ENCODE data around the gene SLC6A12. TPM values are rescaled to one million over a fixed set of nuclear protein-coding genes. Genes with fewer than 3 reads are reported as not detected.

Gene SLC6A12
- total RNA-seq, 1 donor from 2014 or later: not detected

DNA sequence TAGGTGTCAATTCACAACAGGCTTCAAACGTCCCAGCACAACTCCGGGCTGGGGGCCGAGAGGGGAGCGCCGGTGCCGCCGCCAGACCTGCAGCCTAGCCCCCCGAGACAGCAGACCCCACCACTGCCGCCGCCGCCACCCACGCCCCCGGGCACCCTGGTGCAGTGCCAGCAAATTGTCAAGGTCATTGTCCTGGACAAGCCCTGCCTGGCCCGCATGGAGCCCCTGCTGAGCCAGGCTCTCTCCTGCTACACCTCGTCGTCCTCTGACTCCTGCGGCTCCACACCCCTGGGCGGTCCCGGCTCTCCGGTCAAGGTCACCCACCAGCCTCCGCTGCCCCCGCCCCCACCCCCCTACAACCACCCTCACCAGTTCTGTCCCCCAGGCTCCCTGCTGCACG lies 39.4 kb downstream of the SLC6A12 start:
- no peaks in the 10 kb centered on the region for H3K4me1 Mint-ChIP-seq (ENCODE audit: low read depth)
- intact Hi-C loops (cut with micrococcal nuclease): no loop called here
- no peaks in the 10 kb centered on the region for H3K27me3 Mint-ChIP-seq (ENCODE audit: insufficient read depth)
- no peaks in the 10 kb centered on the region for H3K9me3 Mint-ChIP-seq
- H3K4me3 Mint-ChIP-seq: no peak overlapping the region
- no peak for DNase-seq (ENCODE audit: low spot score)
- H3K27ac Mint-ChIP-seq: no peak overlapping the region
- H3K36me3 Mint-ChIP-seq (ENCODE audit: low read depth): no peaks in the 10 kb centered on the region

DNA sequence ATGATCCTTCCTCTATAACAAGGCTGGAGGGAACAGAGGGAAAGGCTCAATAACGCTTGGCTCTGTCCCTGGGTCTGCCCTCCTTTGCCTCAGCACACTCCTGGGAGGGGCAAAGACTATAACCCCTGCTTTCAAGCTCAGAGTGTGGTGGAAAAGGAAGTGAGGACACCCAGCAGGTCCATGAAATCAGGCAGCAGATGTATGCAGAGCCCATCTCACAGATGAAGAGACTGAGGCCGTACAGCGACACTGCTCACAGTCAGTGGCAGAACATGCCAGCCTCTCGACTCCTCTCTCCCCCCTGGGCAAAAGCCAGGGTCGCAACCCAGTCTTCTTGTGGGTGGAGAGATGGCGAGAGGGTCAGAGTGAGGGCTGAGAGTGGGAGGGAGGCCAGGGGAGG lies 39.8 kb downstream of the SLC6A12 start:
- no peak for DNase-seq (ENCODE audit: low spot score)
- Mint-ChIP-seq H3K36me3 (ENCODE audit: low read depth) (no peaks in the 10 kb centered on the region), H3K4me1 (ENCODE audit: low read depth) (no peaks in the 10 kb centered on the region), H3K27me3 (ENCODE audit: insufficient read depth) (no peaks in the 10 kb centered on the region), H3K9me3 (no peaks in the 10 kb centered on the region), H3K27ac (no peak overlapping the region), H3K4me3 (no peak overlapping the region)
- intact Hi-C loops (cut with micrococcal nuclease): no loop called here

DNA sequence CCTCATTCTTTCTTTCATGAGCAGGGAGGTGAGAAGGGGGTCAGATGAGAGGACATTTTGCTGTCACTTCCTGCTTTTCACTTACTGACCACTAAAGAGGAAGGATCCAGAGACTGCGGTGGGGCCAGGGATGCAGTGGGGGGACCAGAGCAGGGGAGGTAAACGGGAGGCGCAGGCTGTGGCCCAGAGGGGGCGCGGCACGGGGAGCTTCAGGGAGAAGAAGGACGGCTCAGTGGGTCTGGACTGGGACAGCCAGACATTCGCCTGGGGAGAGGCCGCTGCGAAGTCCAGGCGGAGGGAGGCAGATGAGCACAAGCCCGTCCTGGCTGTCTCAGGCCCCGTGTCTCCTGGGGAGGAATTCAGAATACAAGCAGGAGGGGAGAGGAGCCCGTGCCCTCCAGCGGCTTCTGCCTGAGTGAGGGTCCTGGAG lies 41.2 kb downstream of the SLC6A12 start:
- Mint-ChIP-seq H3K4me1 (ENCODE audit: low read depth) (no peaks in the 10 kb centered on the region), H3K4me3 (no peak overlapping the region), H3K9me3 (no peaks in the 10 kb centered on the region), H3K27me3 (ENCODE audit: insufficient read depth) (no peaks in the 10 kb centered on the region), H3K27ac (no peak overlapping the region), H3K36me3 (ENCODE audit: low read depth) (no peaks in the 10 kb centered on the region)
- no peak for DNase-seq (ENCODE audit: low spot score)
- intact Hi-C loops (cut with micrococcal nuclease): no loop called here

DNA sequence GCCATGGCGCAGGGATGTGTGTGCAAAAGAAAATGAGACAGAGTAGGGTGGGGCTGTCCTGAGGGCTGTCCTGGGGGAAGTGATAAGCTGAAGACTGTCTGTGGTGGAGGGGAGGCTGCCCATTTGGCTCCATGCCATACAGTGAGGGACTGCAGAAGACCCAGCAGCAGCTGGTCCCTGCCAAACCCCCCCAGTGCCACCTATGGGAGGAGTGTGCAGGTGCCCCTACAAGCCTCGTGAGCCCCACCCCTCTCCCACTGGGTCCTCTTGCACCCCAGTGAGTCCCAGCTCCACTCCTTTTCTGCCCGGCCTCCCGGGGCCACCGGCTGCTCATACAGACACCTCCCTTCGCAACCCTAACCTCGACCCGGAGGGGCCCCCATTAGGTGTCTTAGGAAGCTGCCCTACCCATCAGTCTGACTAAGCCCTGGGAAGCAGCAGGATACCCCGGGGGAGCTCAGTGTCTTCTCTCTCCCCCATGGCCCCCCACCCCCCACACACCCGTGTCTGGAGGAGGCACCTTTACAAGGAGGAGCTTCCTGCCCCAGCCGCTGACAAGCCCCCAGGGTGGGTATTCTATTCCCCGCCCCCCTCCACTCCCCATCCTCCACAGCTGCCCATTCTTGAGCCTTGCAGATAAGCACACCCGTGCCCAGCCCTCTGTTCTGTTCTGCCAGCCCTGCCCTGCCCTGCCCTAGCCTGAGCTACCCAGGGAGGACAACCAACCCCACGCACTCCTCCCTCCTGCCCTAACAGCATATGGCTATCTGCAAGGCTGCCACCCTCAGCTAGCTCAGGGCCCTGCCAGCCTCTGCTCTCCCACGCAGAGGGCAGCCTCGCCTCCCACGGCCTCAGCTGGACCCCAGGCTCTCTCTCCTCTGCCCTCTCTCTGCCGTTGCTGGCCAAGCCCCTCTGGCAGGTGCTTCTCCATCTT lies 41.9 kb downstream of the SLC6A12 start:
- Mint-ChIP-seq H3K9me3 (no peaks in the 10 kb centered on the region), H3K36me3 (ENCODE audit: low read depth) (no peaks in the 10 kb centered on the region), H3K27ac (no peak overlapping the region), H3K4me3 (no peak overlapping the region), H3K4me1 (ENCODE audit: low read depth) (no peaks in the 10 kb centered on the region), H3K27me3 (ENCODE audit: insufficient read depth) (no peaks in the 10 kb centered on the region)
- no peak for DNase-seq (ENCODE audit: low spot score)
- intact Hi-C loops (cut with micrococcal nuclease): no loop called here

DNA sequence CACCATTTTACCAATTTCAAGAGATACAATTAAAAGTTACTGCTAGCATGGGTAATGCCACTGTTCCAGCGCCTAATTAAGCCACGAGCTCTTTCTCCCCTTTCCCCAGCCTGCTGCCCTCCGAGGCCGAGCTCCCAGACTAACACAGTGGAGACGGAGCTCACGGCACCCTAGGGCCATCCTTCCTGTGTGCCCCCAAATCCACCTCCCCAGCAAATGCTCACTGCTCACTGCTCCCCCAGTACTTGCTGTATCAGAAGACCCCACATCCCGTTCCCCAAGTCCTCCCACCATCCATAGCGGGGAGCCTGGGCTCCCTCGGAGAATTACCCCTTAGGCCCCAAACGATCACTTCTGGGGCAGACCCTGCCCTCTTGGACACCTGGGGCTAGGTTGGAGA lies 42.7 kb downstream of the SLC6A12 start:
- H3K9me3 Mint-ChIP-seq: no peaks in the 10 kb centered on the region
- H3K4me3 Mint-ChIP-seq: no peak overlapping the region
- no peaks in the 10 kb centered on the region for H3K27me3 Mint-ChIP-seq (ENCODE audit: insufficient read depth)
- no peak for DNase-seq (ENCODE audit: low spot score)
- intact Hi-C loops (cut with micrococcal nuclease): no loop called here
- no peak overlapping the region for H3K27ac Mint-ChIP-seq
- no peaks in the 10 kb centered on the region for H3K36me3 Mint-ChIP-seq (ENCODE audit: low read depth)
- H3K4me1 Mint-ChIP-seq (ENCODE audit: low read depth): no peaks in the 10 kb centered on the region

DNA sequence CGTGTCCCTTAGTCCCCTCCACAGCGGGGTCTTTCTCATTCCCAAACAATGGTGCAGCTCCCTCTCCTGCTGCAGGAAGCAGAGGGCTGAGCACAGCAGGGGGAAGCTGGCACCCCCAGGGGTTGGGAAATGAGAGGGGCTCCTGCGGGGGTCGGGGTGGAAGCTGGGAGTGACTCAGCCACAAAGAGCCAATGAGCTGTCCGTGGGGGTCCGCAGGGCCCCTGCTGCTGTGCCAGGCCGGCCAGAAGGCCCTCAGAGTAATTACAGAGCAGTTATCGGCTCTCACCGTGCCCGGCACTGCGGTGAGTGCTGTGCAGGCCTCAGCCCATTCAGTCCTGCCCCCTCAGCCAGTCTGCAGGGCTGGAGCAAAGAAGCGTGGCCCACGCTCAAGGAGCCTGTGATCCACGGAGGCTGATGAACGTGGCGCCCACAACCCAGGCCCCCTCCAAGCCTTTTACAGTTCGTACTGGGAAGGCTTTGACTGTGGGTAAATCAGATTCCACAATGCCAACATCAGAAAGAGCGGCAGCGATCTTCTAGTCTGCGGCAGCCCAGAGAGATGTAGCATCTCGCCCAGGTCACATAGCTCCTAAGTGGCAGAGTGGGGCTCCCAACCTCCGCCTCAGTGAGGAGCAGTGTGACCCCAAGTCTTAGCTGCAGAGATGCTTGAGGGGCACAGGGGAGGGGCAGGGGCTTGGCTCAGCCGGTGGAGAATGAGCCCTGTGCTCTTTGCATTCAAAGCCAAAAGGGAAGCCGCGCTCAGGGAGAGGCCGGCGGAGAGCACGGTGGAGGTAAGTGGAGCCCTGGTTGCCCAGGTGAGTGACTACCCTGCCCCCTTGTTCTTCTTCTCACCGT lies 43.4 kb downstream of the SLC6A12 start:
- H3K4me3 Mint-ChIP-seq: no peak overlapping the region
- no peaks in the 10 kb centered on the region for H3K9me3 Mint-ChIP-seq
- no peak overlapping the region for H3K27ac Mint-ChIP-seq
- no peak for DNase-seq (ENCODE audit: low spot score)
- no peaks in the 10 kb centered on the region for H3K36me3 Mint-ChIP-seq (ENCODE audit: low read depth)
- intact Hi-C loops (cut with micrococcal nuclease): no loop called here
- H3K4me1 Mint-ChIP-seq (ENCODE audit: low read depth): no peaks in the 10 kb centered on the region
- H3K27me3 Mint-ChIP-seq (ENCODE audit: insufficient read depth): no peaks in the 10 kb centered on the region

DNA sequence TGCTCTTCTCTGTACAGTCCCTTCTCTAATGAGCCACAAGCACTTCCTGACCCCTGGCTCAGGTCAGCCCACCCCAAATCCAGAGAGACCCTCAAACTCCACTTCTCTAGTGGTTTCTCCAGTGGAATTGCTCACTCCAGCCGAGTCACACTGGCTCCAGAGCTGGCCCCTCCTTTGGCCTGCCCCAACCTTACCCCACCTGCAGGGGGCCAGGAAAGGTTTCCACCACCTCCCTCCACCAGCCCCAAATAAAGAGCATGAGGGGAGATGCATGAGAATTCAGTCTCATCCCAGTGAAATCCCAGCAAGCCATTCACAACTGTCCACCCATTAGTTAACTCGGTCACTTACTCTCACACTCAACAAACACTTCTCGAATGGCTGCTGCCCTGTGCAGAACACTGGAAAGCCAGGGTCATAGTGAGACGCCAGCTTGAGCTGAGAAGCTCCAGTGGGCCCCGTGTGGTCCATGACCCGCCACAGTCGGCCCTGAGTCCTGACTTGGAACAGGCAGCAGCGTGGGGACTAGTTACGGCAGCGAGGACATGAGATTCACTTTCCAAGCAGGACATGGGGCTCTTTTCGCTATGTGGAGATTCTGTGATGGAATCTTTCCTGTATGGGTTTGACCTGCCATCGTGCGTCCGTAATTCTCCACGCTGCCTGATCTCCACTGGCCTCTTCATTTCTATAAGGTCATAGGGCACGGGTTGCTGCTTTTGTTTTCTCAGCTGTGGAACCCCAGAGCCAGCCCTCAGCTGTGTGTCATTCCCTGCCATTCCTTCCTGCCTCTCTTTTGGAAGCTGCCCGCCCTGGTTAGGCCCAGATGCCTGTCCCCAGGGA lies 44.2 kb downstream of the SLC6A12 start:
- Mint-ChIP-seq H3K27ac (no peak overlapping the region), H3K27me3 (ENCODE audit: insufficient read depth) (no peaks in the 10 kb centered on the region)

DNA sequence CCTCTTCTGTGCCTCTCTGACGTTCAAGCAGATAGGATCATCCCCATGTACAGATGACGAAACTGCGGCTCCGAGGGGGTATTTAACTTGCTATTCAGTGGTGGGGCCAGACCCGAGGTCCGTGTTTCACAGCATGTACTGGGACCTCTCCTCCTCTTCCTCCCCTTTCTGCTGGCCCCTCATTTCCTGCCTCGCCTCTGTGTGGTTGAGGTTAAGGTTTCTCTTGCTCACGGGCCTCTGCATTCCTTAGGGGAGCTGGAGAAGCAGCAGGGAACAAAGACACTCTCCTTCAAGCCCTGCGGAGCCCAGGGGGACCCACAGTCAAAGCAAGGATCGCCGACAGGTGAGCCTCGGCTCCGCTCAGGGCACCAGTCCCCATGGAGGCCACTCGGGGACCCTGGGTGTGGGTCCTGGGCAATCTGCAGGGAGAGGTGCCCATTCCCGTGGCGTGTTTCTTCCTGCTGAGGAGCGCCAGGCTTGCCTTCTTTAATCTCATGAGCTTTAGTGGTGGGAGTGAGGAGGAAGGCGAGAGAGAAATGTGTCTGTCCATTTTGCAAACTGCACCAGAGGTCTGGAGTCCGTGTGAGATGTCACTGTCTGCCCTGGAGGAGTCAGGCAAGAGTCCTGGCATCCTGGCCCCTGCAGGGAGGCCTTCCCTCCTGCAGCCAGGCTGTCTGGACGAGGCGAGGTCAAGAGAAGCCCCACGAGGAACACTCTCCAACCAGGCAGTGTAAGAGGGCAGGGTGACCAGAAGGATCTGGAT lies 45.0 kb downstream of the SLC6A12 start:
- no peak overlapping the region for H3K4me3 Mint-ChIP-seq
- H3K27me3 Mint-ChIP-seq (ENCODE audit: insufficient read depth): no peaks in the 10 kb centered on the region
- no peak for DNase-seq (ENCODE audit: low spot score)
- intact Hi-C loops (cut with micrococcal nuclease): no loop called here
- no peaks in the 10 kb centered on the region for H3K36me3 Mint-ChIP-seq (ENCODE audit: low read depth)
- no peaks in the 10 kb centered on the region for H3K9me3 Mint-ChIP-seq
- H3K27ac Mint-ChIP-seq: no peak overlapping the region
- no peaks in the 10 kb centered on the region for H3K4me1 Mint-ChIP-seq (ENCODE audit: low read depth)

More for the DNA sequence above, 44.2 kb downstream of the SLC6A12 start:
- Mint-ChIP-seq H3K9me3 (no peaks in the 10 kb centered on the region), H3K4me1 (ENCODE audit: low read depth) (no peaks in the 10 kb centered on the region), H3K4me3 (no peak overlapping the region), H3K36me3 (ENCODE audit: low read depth) (no peaks in the 10 kb centered on the region)
- DNase-seq (ENCODE audit: low spot score): no peak
- intact Hi-C loops (cut with micrococcal nuclease): no loop called here

DNA sequence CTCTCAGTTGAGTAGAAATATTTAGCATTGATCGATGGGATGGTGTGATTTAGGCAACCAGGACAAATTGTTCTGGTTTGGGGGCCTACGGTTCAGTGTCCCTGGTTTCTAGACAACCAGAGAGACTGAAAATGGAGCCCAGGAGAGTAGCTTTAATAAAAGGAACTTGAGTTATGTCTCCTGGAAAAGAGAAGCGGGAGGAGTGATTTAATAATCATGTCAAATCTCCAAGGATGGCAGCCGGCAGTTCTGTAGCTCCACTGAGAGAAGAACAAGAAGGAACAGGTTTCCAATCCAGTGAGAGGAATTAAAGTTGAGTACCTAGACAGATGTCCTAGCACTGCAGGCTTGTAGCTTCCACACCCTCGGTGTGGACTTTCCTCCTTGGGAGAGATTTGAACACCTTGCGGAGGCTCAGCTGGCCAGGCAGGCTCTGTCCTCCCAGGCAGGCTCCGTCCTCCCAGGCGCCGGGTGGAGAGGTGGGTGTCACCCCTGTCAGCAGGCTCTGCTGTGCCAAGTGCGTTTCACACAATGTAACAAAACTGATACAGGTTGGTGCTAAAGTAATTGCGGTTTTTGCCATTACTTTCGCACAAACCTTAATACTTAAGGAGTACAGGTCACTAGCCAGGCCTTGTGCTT lies 45.9 kb downstream of the SLC6A12 start:
- no peak for DNase-seq (ENCODE audit: low spot score)
- Mint-ChIP-seq H3K27ac (no peak overlapping the region), H3K9me3 (no peaks in the 10 kb centered on the region), H3K4me3 (no peak overlapping the region), H3K4me1 (ENCODE audit: low read depth) (no peaks in the 10 kb centered on the region), H3K27me3 (ENCODE audit: insufficient read depth) (no peaks in the 10 kb centered on the region), H3K36me3 (ENCODE audit: low read depth) (no peaks in the 10 kb centered on the region)
- intact Hi-C loops (cut with micrococcal nuclease): no loop called here

DNA sequence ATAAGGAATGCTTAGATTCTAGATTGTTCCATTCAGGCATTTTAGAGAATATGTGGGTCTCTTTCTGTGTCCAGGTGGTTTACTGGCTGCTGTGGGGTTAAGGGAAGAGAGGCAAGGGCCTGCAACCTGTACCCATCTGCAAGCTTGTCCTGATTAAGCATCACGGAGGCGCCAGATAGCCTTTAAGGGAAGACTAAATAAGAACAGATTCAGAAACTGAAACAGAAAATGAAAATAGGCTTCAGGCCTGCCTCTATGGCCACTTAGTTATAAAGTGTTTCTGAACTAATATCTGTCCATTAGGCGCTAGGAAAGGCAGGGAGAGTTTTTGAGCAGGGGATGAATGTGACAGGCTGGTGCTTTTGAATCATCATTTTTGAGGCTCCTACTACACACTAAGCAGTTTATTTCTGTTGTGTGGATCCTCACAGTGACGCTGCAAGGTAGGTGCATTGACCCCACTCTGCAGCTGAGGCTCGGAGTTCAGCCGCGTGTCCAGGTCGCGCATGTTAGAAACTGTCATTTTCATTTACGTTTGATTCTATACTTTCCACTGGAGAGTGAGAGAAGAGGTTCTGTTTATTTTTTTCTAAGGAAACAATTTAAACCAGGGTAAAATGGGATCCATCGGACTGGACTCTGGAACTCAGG lies 47.4 kb downstream of the SLC6A12 start:
- no peaks in the 10 kb centered on the region for H3K36me3 Mint-ChIP-seq (ENCODE audit: low read depth)
- no peaks in the 10 kb centered on the region for H3K27me3 Mint-ChIP-seq (ENCODE audit: insufficient read depth)
- no peaks in the 10 kb centered on the region for H3K9me3 Mint-ChIP-seq
- no peak overlapping the region for H3K4me3 Mint-ChIP-seq
- intact Hi-C loops (cut with micrococcal nuclease): no loop called here
- no peaks in the 10 kb centered on the region for H3K4me1 Mint-ChIP-seq (ENCODE audit: low read depth)
- no peak overlapping the region for H3K27ac Mint-ChIP-seq
- DNase-seq (ENCODE audit: low spot score): no peak

DNA sequence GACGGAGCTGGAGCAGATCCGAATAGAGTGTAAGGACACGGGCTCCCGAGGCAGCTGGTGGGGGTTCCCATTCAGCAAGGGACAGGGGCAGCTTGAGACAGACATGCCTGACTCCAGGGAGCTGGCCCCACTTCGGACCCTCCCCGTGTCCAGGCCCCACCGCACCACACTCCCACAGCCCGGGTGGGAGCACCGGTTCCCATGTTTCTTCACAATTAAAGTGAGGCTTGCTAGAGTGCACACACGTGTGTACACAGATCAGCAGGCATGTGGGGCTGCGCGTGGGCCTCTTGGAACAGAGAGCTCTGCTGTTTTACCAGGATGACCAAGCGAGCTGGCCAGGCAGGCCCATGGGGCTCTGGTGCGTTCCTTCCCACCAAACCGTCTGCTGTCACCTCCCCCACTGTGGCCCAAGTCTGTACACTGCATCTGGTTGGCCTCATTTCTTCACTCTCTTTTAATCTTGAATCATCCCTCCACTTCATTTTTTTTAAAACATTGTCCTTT lies 48.0 kb downstream of the SLC6A12 start:
- intact Hi-C loops (cut with micrococcal nuclease): no loop called here
- Mint-ChIP-seq H3K9me3 (no peaks in the 10 kb centered on the region), H3K4me1 (ENCODE audit: low read depth) (no peaks in the 10 kb centered on the region), H3K27ac (no peak overlapping the region), H3K4me3 (no peak overlapping the region), H3K27me3 (ENCODE audit: insufficient read depth) (no peaks in the 10 kb centered on the region), H3K36me3 (ENCODE audit: low read depth) (no peaks in the 10 kb centered on the region)
- no peak for DNase-seq (ENCODE audit: low spot score)
